GOT3 (cell line): Measurements from ENCODE around the gene AGAP1.

Source experiments
- DNase-seq: peaks from one replicate; lab custom pipeline; 2025; ENCODE audit warnings: mixed read lengths; lab: John Stamatoyannopoulos, UW

AGAP1 gene

GRCh38 chr2:235922839-235923238 lies 429.0 kb downstream of the AGAP1 start:
- no peak for DNase-seq

GRCh38 chr2:235923859-235924674 lies 430.2 kb downstream of the AGAP1 start:
- no peak for DNase-seq

GRCh38 chr2:235924675-235925063 lies 430.8 kb downstream of the AGAP1 start:
- no peak for DNase-seq

- DNase-seq: no peak
Measured at GRCh38 chr2:235925250-235925919, 431.5 kb downstream of the AGAP1 start.

GRCh38 chr2:235926229-235926628 lies 432.4 kb downstream of the AGAP1 start:
- no peak for DNase-seq

- DNase-seq: no peak
Measured at GRCh38 chr2:235928751-235929370, 435.0 kb downstream of the AGAP1 start.

- no peak for DNase-seq
Measured at GRCh38 chr2:235930701-235931100, 436.9 kb downstream of the AGAP1 start.

GRCh38 chr2:235931676-235932075 lies 437.8 kb downstream of the AGAP1 start:
- no peak for DNase-seq

- no peak for DNase-seq
Measured at GRCh38 chr2:235934059-235934773, 440.4 kb downstream of the AGAP1 start.

- no peak for DNase-seq
Measured at GRCh38 chr2:235934774-235935484, 441.1 kb downstream of the AGAP1 start.

GRCh38 chr2:235935773-235936172 lies 441.9 kb downstream of the AGAP1 start:
- DNase-seq: no peak

- no peak for DNase-seq
Measured at GRCh38 chr2:235936493-235936892, 442.6 kb downstream of the AGAP1 start.

GRCh38 chr2:235937087-235937486 lies 443.2 kb downstream of the AGAP1 start:
- no peak for DNase-seq

- no peak for DNase-seq
Measured at GRCh38 chr2:235937526-235937925, 443.7 kb downstream of the AGAP1 start.

- no peak for DNase-seq
Measured at GRCh38 chr2:235937936-235938335, 444.1 kb downstream of the AGAP1 start.

GRCh38 chr2:235938611-235939010 lies 444.8 kb downstream of the AGAP1 start:
- DNase-seq: no peak

- DNase-seq: no peak
Measured at GRCh38 chr2:235939471-235939870, 445.6 kb downstream of the AGAP1 start.

GRCh38 chr2:235940330-235940729 lies 446.5 kb downstream of the AGAP1 start:
- no peak for DNase-seq

GRCh38 chr2:235944591-235944990 lies 450.7 kb downstream of the AGAP1 start:
- DNase-seq: no peak

GRCh38 chr2:235945608-235946140 lies 451.8 kb downstream of the AGAP1 start:
- no peak for DNase-seq

GRCh38 chr2:235946590-235946989 lies 452.7 kb downstream of the AGAP1 start:
- no peak for DNase-seq
